GM23338 (cell line): Measurements from ENCODE around the gene ZBED3. TPM values are rescaled to one million over a fixed set of nuclear protein-coding genes. Genes with fewer than 3 reads are reported as not detected.

Source experiments
- ATAC-seq: fragments of 200-7000 bp; cut with Tn5 transposase; 3 replicates; pipeline ENCODE4 v1.9.1; 2020
- DNase-seq: peaks from one replicate; pipeline ENCODE4 v3.0.0-alpha.2; 2015; ENCODE audit warnings: low spot score
- H2AFZ ChIP-seq: fragments of 200-600 bp; sonication (generic); 2 replicates; pipeline ENCODE4 v1.8.0; 2016; ENCODE audit warnings: antibody characterized with exemption, mild to moderate bottlenecking, moderate library complexity
- H3F3A ChIP-seq: fragments of 200-600 bp; sonication (generic); replicated peaks from 2 replicates; pipeline ENCODE4 v1.8.0; 2017; ENCODE audit warnings: antibody characterized with exemption, mixed run types, low read depth
- H3K27ac ChIP-seq: fragments of 200-600 bp; sonication (generic); 2 replicates; pipeline ENCODE4 v1.6.1; 2016; ENCODE audit warnings: low read depth
- H3K27me3 ChIP-seq: fragments of 200-600 bp; sonication (generic); 2 replicates; pipeline ENCODE4 v1.8.0; 2016; ENCODE audit warnings: mild to moderate bottlenecking, mixed run types, moderate library complexity; ENCODE audit not compliant: insufficient read depth
- H3K36me3 ChIP-seq: fragments of 200-600 bp; sonication (generic); 2 replicates; pipeline ENCODE4 v1.8.0; 2016; ENCODE audit warnings: mild to moderate bottlenecking; ENCODE audit not compliant: insufficient read depth
- H3K4me1 ChIP-seq: fragments of 200-600 bp; sonication (generic); 2 replicates; pipeline ENCODE4 v1.8.0; 2016; ENCODE audit warnings: mild to moderate bottlenecking, moderate library complexity; ENCODE audit not compliant: insufficient read depth
- H3K4me2 ChIP-seq: fragments of 200-600 bp; sonication (generic); 2 replicates; pipeline ENCODE4 v1.7.1; 2017; ENCODE audit warnings: mixed run types
- H3K4me3 ChIP-seq: fragments of 200-600 bp; sonication (generic); 2 replicates; pipeline ENCODE4 v1.6.1; 2016; ENCODE audit warnings: mixed run types
- H3K79me2 ChIP-seq: fragments of 200-600 bp; sonication (generic); replicated peaks from 2 replicates; pipeline ENCODE4 v1.8.0; 2017; ENCODE audit warnings: mild to moderate bottlenecking; ENCODE audit not compliant: insufficient read depth
- H3K9me2 ChIP-seq: fragments of 200-600 bp; sonication (generic); 2 replicates; pipeline ENCODE4 v1.8.0; 2017; ENCODE audit not compliant: insufficient read depth
- H4K20me1 ChIP-seq: fragments of 200-600 bp; sonication (generic); replicated peaks from 2 replicates; pipeline ENCODE4 v1.8.0; 2017; ENCODE audit warnings: mild to moderate bottlenecking; ENCODE audit not compliant: insufficient read depth
- H3K27ac Mint-ChIP-seq: 2 replicates; pipeline ENCODE4 v1.8.0; 2020; ENCODE audit warnings: inconsistent platforms, mild to moderate bottlenecking, moderate library complexity, mixed read lengths
- H3K27me3 Mint-ChIP-seq: 3 replicates; pipeline ENCODE4 v1.8.0; 2022; ENCODE audit warnings: low read depth, mild to moderate bottlenecking, moderate library complexity, mixed read lengths, inconsistent platforms; ENCODE audit not compliant: insufficient read depth, poor library complexity
- H3K36me3 Mint-ChIP-seq: 3 replicates; pipeline ENCODE4 v1.8.0; 2021; ENCODE audit warnings: low read depth, mild to moderate bottlenecking, inconsistent platforms, moderate library complexity, mixed read lengths
- H3K4me1 Mint-ChIP-seq: 3 replicates; pipeline ENCODE4 v1.8.0; 2020; ENCODE audit warnings: mild to moderate bottlenecking, inconsistent platforms, mixed read lengths
- H3K4me3 Mint-ChIP-seq: 3 replicates; pipeline ENCODE4 v1.8.0; 2021; ENCODE audit warnings: moderate library complexity, mild to moderate bottlenecking, inconsistent platforms, mixed read lengths
- H3K9me3 Mint-ChIP-seq: 3 replicates; pipeline ENCODE4 v1.8.0; 2020; ENCODE audit warnings: moderate library complexity, mild to moderate bottlenecking, inconsistent platforms, mixed read lengths
- CREB1 ChIP-seq: fragments of 250-450 bp; sonication (Bioruptor Pico); IDR thresholded peaks from 2 replicates; pipeline ENCODE4 v1.5.0; 2020; ENCODE audit warnings: low read depth, mild to moderate bottlenecking, moderate library complexity
- EZH2 ChIP-seq: fragments of 200-600 bp; sonication (generic); IDR thresholded peaks from one replicate; pipeline ENCODE4 v1.8.0; 2017; ENCODE audit warnings: antibody characterized with exemption, mild to moderate bottlenecking, low read depth; ENCODE audit not compliant: unreplicated experiment
- EZH2phosphoT487 ChIP-seq: fragments of 200-600 bp; sonication (generic); IDR thresholded peaks from one replicate; pipeline ENCODE4 v1.8.1; 2018; ENCODE audit warnings: antibody characterized with exemption; ENCODE audit not compliant: unreplicated experiment
- JUNB ChIP-seq: IDR thresholded peaks from one replicate; pipeline ENCODE4 v1.6.1; 2016; ENCODE audit warnings: antibody characterized with exemption; ENCODE audit not compliant: unreplicated experiment
- NANOG ChIP-seq: IDR thresholded peaks from 2 replicates; pipeline ENCODE4 v1.6.1; 2016; ENCODE audit warnings: antibody characterized with exemption, borderline replicate concordance
- POLR2AphosphoS5 ChIP-seq: IDR thresholded peaks from 2 replicates; pipeline ENCODE4 v1.6.1; 2016; ENCODE audit warnings: antibody characterized with exemption, low read depth
- STAT1 ChIP-seq: IDR thresholded peaks from one replicate; pipeline ENCODE4 v1.6.1; 2016; ENCODE audit warnings: antibody characterized with exemption; ENCODE audit not compliant: unreplicated experiment
- ZNF114 ChIP-seq: fragments of 250-450 bp; sonication (Bioruptor Pico); IDR thresholded peaks from 2 replicates; pipeline ENCODE4 v1.5.0; 2020; ENCODE audit warnings: mild to moderate bottlenecking, moderate library complexity
- ZNF331 ChIP-seq: fragments of 250-450 bp; sonication (Bioruptor Pico); IDR thresholded peaks from 2 replicates; pipeline ENCODE4 v1.5.0; 2020; ENCODE audit warnings: low read depth, mild to moderate bottlenecking, moderate library complexity
- polyA plus RNA-seq: library from polyadenylated mRNA; unstranded; fragments of >200 nt; fragmentation: Nextera tagmentation; extraction: Ambion mirVana; gene quantifications from 2 replicates; pipeline ENCODE4 v1.2.1, GENCODE V29; 2016
- total RNA-seq: library from RNA; depleted of rRNA; stranded (reverse); fragments of >200 nt; shearing (Covaris generic); gene quantifications from 2 replicates; pipeline ENCODE4 v1.2.3, GENCODE V29; 2014
- TF ChIP-seq, protein P1 (sequence below): IDR thresholded peaks from one replicate; pipeline ENCODE4 v1.6.1; 2018; ENCODE audit warnings: antibody characterized with exemption; ENCODE audit not compliant: unreplicated experiment
- TF ChIP-seq, protein P2 (sequence below), 2 experiments: fragments of 200-600 bp in 1 of 2; sonication (generic) in 1 of 2; conservative IDR thresholded peaks; 2 replicates each; pipeline versions ENCODE4 v1.5.1 to v1.6.1; 2016 to 2017; ENCODE audit warnings: antibody characterized with exemption in 2 of 2, low read depth in 2 of 2, mild to moderate bottlenecking in 2 of 2, moderate library complexity in 1 of 2
- TF ChIP-seq, protein P3 (sequence below): fragments of 250-450 bp; sonication (Bioruptor Pico); IDR thresholded peaks from 2 replicates; pipeline ENCODE4 v1.5.0; 2020; ENCODE audit warnings: mild to moderate bottlenecking, moderate library complexity
- TF ChIP-seq, protein P4 (sequence below): IDR thresholded peaks from 2 replicates; pipeline ENCODE4 v1.6.1; 2016; ENCODE audit warnings: antibody characterized with exemption

ZBED3 gene
- total and polyA plus RNA-seq, 2 experiments from 2014 or later = 4.2 to 9.3 TPM

DNA sequence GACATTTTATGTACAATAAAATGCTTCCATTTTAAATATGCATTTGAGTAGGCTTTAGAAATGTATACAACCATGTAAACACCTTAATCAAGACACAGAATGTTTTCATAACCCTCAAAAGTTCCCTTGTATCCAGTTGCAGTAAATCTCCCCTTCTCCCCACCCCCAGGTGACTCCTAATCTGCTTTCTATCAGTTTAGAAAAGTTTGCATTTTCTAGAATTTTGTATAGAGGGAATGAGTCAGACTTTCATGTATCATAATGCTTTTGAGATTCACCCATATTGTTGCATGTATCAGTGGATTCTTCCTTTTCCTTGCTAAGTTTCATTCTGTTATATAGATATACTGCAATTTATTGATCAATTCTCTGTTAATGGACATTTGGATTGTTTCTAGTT, 17.7 kb upstream of the ZBED3 start:
- no peak overlapping the region for H3K27ac Mint-ChIP-seq
- Histone ChIP-seq H3F3A (no peaks in the 10 kb centered on the region), H3K4me1 (no peaks in the 10 kb centered on the region), H3K4me3 (no peak overlapping the region), H3K79me2 (no peaks in the 10 kb centered on the region), H3K27ac (no peak overlapping the region), H2AFZ (no peak overlapping the region), H4K20me1 (no peaks in the 10 kb centered on the region), H3K27me3 (no peaks in the 10 kb centered on the region), H3K36me3 (peaks cover 6% of the 10 kb centered on the region; the same call in 1 of the 2 replicates), H3K4me2 (no peak overlapping the region), H3K9me2 (no peaks in the 10 kb centered on the region)
- TF ChIP-seq EZH2 (no peak), NANOG (no peak), CREB1 (CRISPR knock-in tag) (no peak), STAT1 (no peak), ZNF114 (no peak), JUNB (no peak), EZH2phosphoT487 (no peak), ZNF331 (no peak), POLR2AphosphoS5 (no peak)
- TF ChIP-seq, protein P1, sequence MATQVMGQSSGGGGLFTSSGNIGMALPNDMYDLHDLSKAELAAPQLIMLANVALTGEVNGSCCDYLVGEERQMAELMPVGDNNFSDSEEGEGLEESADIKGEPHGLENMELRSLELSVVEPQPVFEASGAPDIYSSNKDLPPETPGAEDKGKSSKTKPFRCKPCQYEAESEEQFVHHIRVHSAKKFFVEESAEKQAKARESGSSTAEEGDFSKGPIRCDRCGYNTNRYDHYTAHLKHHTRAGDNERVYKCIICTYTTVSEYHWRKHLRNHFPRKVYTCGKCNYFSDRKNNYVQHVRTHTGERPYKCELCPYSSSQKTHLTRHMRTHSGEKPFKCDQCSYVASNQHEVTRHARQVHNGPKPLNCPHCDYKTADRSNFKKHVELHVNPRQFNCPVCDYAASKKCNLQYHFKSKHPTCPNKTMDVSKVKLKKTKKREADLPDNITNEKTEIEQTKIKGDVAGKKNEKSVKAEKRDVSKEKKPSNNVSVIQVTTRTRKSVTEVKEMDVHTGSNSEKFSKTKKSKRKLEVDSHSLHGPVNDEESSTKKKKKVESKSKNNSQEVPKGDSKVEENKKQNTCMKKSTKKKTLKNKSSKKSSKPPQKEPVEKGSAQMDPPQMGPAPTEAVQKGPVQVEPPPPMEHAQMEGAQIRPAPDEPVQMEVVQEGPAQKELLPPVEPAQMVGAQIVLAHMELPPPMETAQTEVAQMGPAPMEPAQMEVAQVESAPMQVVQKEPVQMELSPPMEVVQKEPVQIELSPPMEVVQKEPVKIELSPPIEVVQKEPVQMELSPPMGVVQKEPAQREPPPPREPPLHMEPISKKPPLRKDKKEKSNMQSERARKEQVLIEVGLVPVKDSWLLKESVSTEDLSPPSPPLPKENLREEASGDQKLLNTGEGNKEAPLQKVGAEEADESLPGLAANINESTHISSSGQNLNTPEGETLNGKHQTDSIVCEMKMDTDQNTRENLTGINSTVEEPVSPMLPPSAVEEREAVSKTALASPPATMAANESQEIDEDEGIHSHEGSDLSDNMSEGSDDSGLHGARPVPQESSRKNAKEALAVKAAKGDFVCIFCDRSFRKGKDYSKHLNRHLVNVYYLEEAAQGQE = no peak
- TF ChIP-seq, protein P2, sequence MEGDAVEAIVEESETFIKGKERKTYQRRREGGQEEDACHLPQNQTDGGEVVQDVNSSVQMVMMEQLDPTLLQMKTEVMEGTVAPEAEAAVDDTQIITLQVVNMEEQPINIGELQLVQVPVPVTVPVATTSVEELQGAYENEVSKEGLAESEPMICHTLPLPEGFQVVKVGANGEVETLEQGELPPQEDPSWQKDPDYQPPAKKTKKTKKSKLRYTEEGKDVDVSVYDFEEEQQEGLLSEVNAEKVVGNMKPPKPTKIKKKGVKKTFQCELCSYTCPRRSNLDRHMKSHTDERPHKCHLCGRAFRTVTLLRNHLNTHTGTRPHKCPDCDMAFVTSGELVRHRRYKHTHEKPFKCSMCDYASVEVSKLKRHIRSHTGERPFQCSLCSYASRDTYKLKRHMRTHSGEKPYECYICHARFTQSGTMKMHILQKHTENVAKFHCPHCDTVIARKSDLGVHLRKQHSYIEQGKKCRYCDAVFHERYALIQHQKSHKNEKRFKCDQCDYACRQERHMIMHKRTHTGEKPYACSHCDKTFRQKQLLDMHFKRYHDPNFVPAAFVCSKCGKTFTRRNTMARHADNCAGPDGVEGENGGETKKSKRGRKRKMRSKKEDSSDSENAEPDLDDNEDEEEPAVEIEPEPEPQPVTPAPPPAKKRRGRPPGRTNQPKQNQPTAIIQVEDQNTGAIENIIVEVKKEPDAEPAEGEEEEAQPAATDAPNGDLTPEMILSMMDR (conservative IDR thresholded peaks at IDR 0.05; ENCODE audit: low read depth in 2 of 2) = no peak
- TF ChIP-seq, protein P3, sequence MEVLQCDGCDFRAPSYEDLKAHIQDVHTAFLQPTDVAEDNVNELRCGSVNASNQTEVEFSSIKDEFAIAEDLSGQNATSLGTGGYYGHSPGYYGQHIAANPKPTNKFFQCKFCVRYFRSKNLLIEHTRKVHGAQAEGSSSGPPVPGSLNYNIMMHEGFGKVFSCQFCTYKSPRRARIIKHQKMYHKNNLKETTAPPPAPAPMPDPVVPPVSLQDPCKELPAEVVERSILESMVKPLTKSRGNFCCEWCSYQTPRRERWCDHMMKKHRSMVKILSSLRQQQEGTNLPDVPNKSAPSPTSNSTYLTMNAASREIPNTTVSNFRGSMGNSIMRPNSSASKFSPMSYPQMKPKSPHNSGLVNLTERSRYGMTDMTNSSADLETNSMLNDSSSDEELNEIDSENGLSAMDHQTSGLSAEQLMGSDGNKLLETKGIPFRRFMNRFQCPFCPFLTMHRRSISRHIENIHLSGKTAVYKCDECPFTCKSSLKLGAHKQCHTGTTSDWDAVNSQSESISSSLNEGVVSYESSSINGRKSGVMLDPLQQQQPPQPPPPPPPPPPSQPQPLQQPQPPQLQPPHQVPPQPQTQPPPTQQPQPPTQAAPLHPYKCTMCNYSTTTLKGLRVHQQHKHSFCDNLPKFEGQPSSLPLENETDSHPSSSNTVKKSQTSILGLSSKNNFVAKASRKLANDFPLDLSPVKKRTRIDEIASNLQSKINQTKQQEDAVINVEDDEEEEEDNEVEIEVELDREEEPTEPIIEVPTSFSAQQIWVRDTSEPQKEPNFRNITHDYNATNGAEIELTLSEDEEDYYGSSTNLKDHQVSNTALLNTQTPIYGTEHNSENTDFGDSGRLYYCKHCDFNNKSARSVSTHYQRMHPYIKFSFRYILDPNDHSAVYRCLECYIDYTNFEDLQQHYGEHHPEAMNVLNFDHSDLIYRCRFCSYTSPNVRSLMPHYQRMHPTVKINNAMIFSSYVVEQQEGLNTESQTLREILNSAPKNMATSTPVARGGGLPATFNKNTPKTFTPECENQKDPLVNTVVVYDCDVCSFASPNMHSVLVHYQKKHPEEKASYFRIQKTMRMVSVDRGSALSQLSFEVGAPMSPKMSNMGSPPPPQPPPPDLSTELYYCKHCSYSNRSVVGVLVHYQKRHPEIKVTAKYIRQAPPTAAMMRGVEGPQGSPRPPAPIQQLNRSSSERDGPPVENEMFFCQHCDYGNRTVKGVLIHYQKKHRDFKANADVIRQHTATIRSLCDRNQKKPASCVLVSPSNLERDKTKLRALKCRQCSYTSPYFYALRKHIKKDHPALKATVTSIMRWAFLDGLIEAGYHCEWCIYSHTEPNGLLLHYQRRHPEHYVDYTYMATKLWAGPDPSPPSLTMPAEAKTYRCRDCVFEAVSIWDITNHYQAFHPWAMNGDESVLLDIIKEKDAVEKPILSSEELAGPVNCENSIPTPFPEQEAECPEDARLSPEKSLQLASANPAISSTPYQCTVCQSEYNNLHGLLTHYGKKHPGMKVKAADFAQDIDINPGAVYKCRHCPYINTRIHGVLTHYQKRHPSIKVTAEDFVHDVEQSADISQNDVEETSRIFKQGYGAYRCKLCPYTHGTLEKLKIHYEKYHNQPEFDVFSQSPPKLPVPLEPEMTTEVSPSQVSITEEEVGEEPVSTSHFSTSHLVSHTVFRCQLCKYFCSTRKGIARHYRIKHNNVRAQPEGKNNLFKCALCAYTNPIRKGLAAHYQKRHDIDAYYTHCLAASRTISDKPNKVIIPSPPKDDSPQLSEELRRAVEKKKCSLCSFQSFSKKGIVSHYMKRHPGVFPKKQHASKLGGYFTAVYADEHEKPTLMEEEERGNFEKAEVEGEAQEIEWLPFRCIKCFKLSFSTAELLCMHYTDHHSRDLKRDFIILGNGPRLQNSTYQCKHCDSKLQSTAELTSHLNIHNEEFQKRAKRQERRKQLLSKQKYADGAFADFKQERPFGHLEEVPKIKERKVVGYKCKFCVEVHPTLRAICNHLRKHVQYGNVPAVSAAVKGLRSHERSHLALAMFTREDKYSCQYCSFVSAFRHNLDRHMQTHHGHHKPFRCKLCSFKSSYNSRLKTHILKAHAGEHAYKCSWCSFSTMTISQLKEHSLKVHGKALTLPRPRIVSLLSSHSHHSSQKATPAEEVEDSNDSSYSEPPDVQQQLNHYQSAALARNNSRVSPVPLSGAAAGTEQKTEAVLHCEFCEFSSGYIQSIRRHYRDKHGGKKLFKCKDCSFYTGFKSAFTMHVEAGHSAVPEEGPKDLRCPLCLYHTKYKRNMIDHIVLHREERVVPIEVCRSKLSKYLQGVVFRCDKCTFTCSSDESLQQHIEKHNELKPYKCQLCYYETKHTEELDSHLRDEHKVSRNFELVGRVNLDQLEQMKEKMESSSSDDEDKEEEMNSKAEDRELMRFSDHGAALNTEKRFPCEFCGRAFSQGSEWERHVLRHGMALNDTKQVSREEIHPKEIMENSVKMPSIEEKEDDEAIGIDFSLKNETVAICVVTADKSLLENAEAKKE (CRISPR knock-in tag) = no peak
- TF ChIP-seq, protein P4, sequence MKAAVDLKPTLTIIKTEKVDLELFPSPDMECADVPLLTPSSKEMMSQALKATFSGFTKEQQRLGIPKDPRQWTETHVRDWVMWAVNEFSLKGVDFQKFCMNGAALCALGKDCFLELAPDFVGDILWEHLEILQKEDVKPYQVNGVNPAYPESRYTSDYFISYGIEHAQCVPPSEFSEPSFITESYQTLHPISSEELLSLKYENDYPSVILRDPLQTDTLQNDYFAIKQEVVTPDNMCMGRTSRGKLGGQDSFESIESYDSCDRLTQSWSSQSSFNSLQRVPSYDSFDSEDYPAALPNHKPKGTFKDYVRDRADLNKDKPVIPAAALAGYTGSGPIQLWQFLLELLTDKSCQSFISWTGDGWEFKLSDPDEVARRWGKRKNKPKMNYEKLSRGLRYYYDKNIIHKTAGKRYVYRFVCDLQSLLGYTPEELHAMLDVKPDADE = no peak
- no peak for DNase-seq
- H3K4me1 Mint-ChIP-seq = no peaks in the 10 kb centered on the region
- peaks cover 37% of the 10 kb centered on the region; the same call in 2 of the 3 replicates for H3K36me3 Mint-ChIP-seq
- ATAC-seq = no peak
- no peak overlapping the region for H3K4me3 Mint-ChIP-seq
- H3K9me3 Mint-ChIP-seq = peaks cover 4% of the 10 kb centered on the region; the same call in 2 of the 3 replicates
- peaks cover 4% of the 10 kb centered on the region for H3K27me3 Mint-ChIP-seq
